WI38 (cell line): Measurements from ENCODE around the gene IDUA.
A peak's percentile ranks its signal among the peaks of the same experiment; 100 is the strongest.

ENCODE experiments used
- H3K4me3 ChIP-seq: 2 replicates; pipeline ENCODE4 v1.5.1; 2011; ENCODE audit warnings: low read depth, mild to moderate bottlenecking, control low read depth, low read length
- TF ChIP-seq, protein P1 (sequence below): IDR thresholded peaks from 2 replicates; pipeline ENCODE4 v1.5.1; 2012; ENCODE audit warnings: low read depth, mild to moderate bottlenecking, control low read depth, low read length

Gene IDUA

DNA sequence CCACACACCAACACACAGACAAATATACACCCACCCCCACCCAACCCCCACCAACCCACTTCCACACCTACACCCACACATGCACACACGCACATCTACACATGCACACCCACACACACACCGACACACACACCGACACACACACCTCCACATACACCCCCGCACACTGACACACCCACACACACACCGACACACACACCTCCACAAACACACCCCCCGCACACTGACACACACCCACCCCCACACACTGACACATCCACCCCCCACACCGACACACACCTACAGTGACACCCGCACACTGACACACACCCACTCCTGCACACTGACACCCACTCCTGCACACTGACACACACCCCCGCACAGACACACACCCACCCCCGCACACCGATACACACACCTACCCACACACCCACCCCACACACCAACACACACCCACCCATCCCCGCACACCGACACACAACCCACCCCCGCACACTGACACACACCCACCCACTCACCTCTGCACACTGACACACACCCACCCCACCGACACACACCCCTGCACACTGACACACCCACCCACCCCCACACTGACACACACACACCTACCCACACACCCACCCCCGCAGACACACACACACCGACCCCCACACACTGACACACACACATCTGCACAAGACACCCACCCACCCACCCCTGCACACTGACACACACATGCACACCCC is 55.7 kb downstream of the IDUA start:
- no peak overlapping the region for H3K4me3 ChIP-seq
- TF ChIP-seq, protein P1, sequence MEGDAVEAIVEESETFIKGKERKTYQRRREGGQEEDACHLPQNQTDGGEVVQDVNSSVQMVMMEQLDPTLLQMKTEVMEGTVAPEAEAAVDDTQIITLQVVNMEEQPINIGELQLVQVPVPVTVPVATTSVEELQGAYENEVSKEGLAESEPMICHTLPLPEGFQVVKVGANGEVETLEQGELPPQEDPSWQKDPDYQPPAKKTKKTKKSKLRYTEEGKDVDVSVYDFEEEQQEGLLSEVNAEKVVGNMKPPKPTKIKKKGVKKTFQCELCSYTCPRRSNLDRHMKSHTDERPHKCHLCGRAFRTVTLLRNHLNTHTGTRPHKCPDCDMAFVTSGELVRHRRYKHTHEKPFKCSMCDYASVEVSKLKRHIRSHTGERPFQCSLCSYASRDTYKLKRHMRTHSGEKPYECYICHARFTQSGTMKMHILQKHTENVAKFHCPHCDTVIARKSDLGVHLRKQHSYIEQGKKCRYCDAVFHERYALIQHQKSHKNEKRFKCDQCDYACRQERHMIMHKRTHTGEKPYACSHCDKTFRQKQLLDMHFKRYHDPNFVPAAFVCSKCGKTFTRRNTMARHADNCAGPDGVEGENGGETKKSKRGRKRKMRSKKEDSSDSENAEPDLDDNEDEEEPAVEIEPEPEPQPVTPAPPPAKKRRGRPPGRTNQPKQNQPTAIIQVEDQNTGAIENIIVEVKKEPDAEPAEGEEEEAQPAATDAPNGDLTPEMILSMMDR: no peak

DNA sequence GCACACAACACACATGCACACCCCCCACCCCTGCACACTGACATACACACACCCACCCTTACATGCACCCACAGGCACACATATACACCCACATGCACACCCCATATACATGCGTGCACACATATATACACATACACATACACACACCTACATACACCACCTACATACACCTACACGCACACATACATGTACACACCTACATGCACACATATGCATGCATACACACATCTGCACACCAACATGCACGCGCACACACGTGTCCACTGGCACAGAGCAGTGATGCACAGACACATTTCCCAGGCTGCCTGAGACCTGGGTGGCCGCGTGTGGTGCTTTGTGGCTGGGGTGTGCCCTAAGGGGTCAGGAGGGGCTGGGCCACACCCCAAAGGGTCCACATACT is 56.3 kb downstream of the IDUA start:
- no peak overlapping the region for H3K4me3 ChIP-seq
- TF ChIP-seq, protein P1: no peak

DNA sequence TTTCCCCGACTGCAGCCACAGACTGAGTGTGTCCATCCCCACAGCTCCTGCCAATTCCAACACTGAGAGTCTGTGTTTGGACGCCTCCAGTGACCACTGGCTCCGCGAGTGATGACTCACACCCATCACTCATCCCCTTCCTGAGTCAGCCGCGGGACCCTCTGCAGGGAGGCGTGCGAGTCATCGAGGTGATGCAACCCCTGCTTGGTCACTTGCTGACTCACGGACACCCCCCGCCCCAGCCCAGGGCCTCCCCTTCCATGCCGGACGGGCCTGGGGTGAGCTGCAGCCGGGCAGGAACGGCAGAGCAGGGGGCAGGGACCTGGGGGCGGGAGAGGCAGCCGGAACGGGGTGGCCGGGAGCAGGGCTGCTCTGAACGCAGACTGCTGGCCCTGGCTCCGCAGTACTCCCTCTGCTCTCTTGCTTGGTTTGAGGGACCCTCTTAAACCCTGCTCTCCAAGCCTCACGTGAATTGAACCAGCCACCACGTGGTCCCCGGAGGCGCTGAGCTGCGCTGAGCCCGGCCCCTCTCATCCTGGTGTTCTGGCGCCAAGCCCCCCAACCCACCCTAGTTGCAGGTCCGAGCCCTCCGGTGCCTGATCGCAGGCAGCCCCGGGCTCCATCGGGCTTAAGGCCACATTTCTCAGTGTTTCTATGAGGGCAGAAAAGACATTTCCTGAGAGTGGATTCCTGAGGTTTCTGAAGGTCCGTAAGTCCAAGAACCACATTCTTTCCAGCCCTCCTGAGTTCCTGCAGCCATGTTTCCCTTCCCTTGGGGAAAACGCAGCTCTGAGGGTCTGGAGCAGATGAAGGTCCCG is 57.0 kb downstream of the IDUA start:
- H3K4me3 ChIP-seq: 0 out of 2 replicates have a peak overlapping the region, but pooled peaks have one; percentile 1
- TF ChIP-seq, protein P1: no peak

DNA sequence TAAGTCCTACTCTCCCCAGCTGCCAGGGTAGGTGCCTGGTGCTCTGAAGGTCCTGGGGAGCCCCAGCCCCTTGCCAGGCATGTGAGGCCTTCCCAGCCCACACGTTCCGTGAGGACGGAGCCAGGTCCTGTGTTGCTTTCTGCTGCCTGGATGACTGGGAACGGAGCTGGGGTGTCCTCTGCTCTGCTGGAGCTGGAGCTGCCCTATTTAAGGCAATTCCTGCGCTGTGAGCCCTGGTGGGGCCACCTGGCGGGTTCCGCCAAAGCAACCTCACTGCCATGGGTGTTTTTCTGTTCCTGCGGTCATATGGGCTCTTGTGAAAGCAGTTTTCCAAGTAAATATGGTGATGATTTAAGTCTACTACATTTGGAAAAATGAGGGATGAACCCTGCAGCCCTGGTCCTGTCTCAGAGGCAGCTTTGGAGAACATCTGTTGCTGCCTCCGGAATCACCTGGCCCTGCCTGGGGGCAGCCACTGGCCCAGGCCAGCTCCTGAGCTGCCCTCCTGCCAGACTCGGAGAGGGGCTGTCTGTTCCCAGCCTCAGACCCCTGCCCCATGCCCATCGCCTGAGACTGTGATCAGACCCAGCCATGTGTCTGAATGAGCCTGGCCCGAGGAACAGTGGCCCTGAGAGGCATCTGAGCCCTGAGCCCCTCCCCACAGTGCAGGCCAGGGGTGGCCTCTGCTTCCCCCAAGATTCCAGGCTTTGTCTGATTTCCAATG is 57.8 kb downstream of the IDUA start:
- TF ChIP-seq, protein P1: no peak

DNA sequence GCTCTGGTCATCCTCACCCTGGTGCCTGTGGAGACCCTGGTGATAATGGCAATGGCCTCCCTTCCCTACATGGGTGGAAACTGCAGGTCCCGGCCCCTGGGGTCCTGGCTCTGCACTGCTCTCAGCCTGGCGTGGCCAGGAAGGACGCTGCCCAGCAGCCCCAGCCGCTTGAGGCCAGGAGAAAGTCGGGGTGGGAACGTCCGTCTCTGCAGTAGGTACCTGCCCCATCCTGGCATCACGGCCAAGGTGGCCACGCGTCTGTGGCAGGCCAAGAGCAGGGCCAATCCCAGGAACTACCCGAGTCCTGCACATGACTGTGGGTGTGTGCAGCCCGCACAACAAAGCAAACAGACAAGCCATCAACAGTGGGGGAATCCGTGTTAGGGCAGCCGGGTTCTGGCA is 58.4 kb downstream of the IDUA start:
- TF ChIP-seq, protein P1: no peak

More for the DNA sequence above, 57.8 kb downstream of the IDUA start:
- no peak overlapping the region for H3K4me3 ChIP-seq

DNA sequence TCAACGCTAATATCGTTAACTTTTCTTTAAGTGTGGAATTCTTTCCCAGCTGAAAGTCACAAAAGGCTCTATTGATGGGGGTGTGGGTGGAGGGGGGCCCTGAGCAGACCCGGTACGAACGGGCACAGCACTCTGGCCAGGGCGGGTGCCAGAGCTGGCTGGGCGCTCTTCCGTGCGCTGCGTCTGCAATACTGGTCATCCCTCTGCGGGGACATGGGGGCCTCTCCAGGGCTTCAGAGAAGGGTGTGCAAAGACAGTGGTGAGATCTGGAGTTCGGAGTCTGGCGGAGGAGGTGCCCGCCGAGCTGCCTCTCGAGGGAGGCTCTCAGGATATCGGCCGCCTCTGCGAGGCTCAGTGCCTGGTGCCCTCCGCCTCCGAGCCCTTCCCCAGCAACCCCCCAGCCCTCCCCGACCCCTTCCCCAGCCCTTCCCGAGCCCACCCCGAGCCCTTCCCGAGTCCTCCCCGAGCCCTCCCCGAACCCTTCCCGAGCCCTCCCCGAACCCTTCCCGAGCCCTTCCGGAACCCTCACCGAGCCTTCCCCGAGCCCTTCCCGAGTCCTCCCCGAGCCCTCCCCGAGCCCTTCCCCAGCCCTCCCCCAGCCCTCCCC is 58.9 kb downstream of the IDUA start:
- H3K4me3 ChIP-seq: no peak overlapping the region
- TF ChIP-seq, protein P1: no peak

More for the DNA sequence above, 58.4 kb downstream of the IDUA start:
- H3K4me3 ChIP-seq: no peak overlapping the region

DNA sequence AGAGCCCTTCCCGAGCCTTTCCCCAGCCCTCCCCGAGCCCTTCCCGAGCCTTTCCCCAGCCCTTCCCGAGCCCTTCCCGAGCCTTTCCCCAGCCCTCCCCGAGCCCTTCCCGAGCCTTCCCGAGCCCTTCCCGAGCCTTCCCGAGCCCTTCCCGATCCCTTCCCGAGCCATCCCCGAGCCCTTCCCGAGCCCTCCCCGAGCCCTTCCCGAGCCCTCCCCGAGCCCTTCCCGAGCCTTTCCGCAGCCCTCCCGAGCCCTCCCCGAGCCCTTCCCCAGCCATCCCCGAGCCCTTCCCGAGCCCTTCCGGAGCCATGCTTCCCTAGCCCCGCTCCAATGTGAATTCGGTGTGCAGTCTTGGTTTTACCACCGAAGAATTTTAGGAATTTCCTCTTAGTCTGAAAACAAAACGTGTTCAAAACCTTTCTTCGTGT is 59.8 kb downstream of the IDUA start:
- H3K4me3 ChIP-seq: peak overlapping the region; percentile 37; the same call in 1 of the 2 replicates
